ENCODE measurements around the gene NEDD4L.

- TF ChIP-seq CTCF (conservative IDR thresholded peaks at IDR 0.05; ENCODE audit: low read length) = no peak
- TF ChIP-seq EZH2phosphoT487 (IDR thresholded peaks at IDR 0.05; ENCODE audit: borderline replicate concordance, low read depth, low read length) = no peak
Measured at GRCh38 chr18:58362027-58362575, 318.1 kb downstream of the NEDD4L start.

Measured in OCI-LY7 (cell line).